Measurements from ENCODE around the gene GSX1. TPM values are rescaled to one million over a fixed set of nuclear protein-coding genes. Genes with fewer than 3 reads are reported as not detected.
A peak's percentile ranks its signal among the peaks of the same experiment; 100 is the strongest.

The GSX1 gene
- polyA plus RNA-seq, 3 donors from 2014 or later: not detected

DNA sequence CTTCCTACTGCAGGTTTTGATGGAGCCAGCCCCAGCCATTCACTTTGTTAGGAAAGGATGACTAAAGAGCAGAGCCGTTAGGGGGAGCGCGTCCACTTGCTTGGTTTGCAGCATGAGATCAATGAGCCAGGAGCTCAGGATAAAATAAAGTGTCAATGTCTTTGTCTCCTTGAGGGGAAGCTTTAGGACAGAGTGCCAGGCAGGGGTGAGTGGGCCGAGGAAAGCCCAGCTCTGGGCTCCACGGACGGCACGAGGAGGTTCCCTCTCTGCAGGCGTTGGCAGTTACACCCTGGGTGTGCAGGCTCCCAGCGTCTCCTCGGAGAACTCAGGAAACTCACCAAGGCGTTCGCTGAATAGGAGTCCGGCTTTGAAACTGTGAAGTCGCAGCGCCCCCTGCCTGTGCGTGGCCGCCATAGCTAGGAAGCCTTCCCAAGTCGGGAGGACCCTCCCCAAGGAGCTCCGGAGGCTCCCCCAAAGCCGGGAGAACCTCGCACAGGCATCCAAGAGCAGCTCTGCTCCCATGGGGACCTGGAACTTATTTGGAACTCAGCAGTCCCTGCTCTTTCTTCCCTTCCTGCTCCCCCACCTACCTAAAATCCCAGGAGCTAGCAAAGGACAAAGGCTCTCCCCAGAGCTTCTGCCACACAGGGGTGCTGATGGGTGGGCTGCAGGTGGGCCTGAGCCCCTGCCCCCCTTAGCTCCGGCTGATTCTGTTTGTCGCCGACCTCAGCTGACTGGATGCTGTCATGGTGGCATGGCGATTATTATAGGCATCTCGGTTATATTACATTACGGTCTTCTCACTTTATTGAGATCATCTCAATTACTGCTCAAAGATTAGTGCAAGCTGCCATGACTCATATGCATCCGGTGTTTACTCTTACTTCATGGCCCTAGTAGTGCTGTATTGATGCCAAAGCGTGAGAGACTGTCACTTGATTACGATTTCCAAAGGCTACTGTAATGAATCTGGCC is 34.4 kb downstream of the GSX1 start:
- Mint-ChIP-seq H3K4me3 (peak overlapping the region in 1 of 5 donors; percentile 6), H3K27me3 (ENCODE audit: low read depth in 3 of 3) (peaks cover 12 to 26% (median 12%) of the 10 kb centered on the region in 3 donors), H3K36me3 (no peaks in the 10 kb centered on the region), H3K9me3 (peaks cover 0 to 2% (median 0%) of the 10 kb centered on the region in 6 donors), H3K27ac (no peak overlapping the region), H3K4me1 (peaks cover 4 to 22% of the 10 kb centered on the region in 2 donors)
- DNase-seq: peak; percentile 46 to 51 (median 47)

DNA sequence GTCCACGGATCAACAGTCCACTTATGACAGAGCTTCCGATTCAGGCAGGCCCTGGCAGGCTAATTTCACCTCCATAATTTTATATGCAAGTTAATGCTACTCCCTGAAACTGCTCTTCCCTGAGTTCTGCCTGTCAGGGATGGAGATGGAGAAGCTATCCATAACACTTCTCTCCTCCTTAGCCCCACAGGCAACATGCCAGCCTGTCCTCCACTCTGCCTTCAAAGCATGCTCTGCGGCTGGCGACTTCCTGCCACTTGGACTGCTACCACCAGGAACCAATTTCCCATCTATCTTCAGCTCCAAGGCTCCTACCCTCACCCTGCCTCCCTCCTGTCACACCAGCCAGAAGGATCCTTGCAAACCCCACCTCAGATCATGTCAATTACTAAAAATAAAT is 35.4 kb downstream of the GSX1 start:
- no peaks in the 10 kb centered on the region for H3K36me3 Mint-ChIP-seq
- H3K27me3 Mint-ChIP-seq (ENCODE audit: low read depth in 3 of 3): peaks cover 12 to 20% (median 12%) of the 10 kb centered on the region in 3 donors
- DNase-seq: no peak
- peaks cover 0 to 2% (median 0%) of the 10 kb centered on the region in 6 donors for H3K9me3 Mint-ChIP-seq
- H3K4me1 Mint-ChIP-seq: peaks cover 4 to 22% of the 10 kb centered on the region in 2 donors
- no peak overlapping the region for H3K4me3 Mint-ChIP-seq
- H3K27ac Mint-ChIP-seq: no peak overlapping the region

DNA sequence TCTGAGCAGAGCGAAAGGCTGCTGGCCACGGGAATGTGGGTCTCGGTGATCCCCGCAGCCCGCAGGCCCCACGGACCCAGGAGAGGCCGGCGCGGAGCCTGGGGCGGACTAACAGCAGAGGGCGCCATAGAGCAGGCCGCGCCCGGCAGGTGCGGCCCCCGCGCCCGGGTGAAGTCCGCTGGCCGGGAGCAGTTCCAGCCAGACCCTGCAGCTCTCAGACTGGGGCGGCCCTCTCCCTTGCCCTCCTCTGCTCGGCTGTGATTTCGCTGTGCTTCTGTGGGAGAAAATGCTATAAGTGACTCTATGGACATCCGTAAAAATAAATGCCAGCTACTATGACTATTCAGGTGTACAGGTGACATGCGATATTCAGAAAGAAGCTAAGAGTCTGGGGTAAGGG is 37.7 kb downstream of the GSX1 start:
- H3K4me3 Mint-ChIP-seq: peak overlapping the region in 4 of 5 donors; percentile 23 to 58 (median 34)

DNA sequence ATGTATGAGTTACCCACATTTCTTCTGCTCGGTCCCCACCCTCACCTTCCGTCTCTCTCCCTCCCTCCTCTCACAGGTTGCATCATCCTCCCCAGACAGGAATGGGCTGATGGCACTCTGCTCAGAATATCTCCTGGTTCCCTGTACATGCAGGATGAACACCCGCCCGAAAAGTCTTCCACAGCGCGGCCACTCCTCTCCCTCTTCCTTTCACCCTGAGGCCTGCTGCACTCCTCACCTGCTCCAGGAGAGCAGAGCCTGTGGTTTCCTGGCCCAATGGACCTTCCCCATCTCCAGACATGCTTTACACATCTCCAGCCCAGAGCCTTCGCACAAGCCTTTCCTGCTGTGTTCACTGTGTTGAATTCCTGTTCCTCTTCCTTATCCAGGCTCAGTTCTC is 40.9 kb downstream of the GSX1 start:
- Mint-ChIP-seq H3K4me1 (peaks cover 0 to 22% of the 10 kb centered on the region in 2 donors), H3K4me3 (no peak overlapping the region), H3K27ac (no peak overlapping the region), H3K27me3 (ENCODE audit: low read depth in 3 of 3) (peaks cover 5 to 19% (median 11%) of the 10 kb centered on the region in 3 donors), H3K9me3 (no peaks in the 10 kb centered on the region), H3K36me3 (no peaks in the 10 kb centered on the region)
- DNase-seq: no peak

More for the DNA sequence above, 37.7 kb downstream of the GSX1 start:
- H3K9me3 Mint-ChIP-seq: peaks cover 0 to 2% (median 0%) of the 10 kb centered on the region in 6 donors
- peaks cover 10 to 17% (median 12%) of the 10 kb centered on the region in 3 donors for H3K27me3 Mint-ChIP-seq (ENCODE audit: low read depth in 3 of 3)
- peak; percentile 43 to 54 (median 51) for DNase-seq
- H3K36me3 Mint-ChIP-seq: no peaks in the 10 kb centered on the region
- H3K4me1 Mint-ChIP-seq: peaks cover 4 to 22% of the 10 kb centered on the region in 2 donors
- no peak overlapping the region for H3K27ac Mint-ChIP-seq

DNA sequence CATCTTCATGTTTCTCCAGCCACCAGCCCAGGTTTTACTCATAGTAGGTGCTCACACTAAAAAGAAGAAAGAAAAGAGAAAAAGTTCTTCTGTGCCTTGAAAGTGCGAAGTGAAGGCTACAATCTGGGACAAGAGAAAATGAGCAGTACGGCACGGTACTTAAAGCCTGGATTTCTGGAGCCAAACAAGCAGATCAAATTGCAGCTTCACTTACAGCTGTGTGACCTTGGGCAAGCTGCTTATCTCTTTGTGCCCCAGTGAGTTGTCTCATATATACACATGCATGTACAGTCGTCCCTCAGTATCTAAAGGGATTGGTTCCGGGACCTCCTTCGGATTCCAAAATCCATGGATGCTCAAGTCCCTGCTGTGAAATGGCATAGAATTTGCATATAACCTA is 41.8 kb downstream of the GSX1 start:
- H3K9me3 Mint-ChIP-seq: no peaks in the 10 kb centered on the region
- H3K36me3 Mint-ChIP-seq: no peaks in the 10 kb centered on the region
- H3K4me3 Mint-ChIP-seq: no peak overlapping the region
- H3K4me1 Mint-ChIP-seq: peaks cover 0 to 16% of the 10 kb centered on the region in 2 donors
- peaks cover 8 to 23% (median 11%) of the 10 kb centered on the region in 3 donors for H3K27me3 Mint-ChIP-seq (ENCODE audit: low read depth in 3 of 3)
- no peak overlapping the region for H3K27ac Mint-ChIP-seq
- DNase-seq: no peak

DNA sequence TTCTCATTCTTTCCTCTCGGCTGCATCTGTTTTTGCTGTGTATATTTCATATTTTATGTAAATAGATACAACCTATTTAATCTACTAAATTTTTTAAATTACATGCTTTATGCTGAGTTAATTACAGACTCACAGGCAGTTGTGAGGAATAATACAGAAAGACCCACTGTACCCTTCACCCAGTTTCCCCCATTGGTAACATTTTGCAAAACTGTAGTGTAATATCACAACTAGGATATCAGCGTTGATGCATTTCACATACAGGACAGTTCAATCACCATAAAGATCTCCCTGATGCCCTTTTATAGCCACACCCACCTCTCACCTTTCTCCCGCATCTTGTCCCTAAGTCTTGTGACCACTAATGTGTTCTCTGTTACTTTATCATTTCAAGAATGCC is 43.5 kb downstream of the GSX1 start:
- no peak overlapping the region for H3K4me3 Mint-ChIP-seq
- H3K27me3 Mint-ChIP-seq (ENCODE audit: low read depth in 3 of 3): peaks cover 6 to 14% (median 8%) of the 10 kb centered on the region in 3 donors
- DNase-seq: no peak
- H3K9me3 Mint-ChIP-seq: no peaks in the 10 kb centered on the region
- no peaks in the 10 kb centered on the region for H3K36me3 Mint-ChIP-seq
- H3K27ac Mint-ChIP-seq: no peak overlapping the region
- H3K4me1 Mint-ChIP-seq: no peaks in the 10 kb centered on the region

DNA sequence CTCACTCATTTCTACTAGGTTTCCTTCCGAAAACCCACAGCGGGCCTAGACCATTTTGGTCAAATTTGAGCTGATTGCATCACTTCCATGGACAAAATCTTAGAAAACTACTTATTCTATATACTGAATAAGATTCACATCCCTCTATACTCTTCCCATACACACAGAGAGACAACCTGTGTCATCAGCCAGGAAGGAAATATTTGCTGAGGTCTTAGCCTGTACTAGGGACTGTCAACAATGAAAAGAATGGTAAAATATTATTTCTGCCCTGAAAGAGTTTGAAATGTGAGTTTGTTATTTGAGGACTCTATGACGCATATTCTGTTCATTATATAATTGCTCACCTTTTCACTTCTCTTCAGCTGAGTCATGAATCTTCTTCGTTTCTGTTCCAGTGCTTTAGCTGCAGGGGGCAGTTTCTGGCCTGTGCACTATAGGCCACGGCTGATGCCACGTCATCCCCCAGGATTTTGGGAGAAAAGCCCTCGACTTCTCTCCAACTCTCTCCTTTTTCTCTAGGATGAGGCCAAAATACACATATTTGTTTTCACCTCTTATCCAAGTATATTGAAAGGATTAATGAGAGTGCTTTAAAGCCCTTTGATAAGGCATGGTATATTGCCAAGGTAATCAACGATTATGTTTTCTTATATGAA is 47.7 kb downstream of the GSX1 start:
- peaks cover 6 to 12% (median 8%) of the 10 kb centered on the region in 3 donors for H3K27me3 Mint-ChIP-seq (ENCODE audit: low read depth in 3 of 3)
- DNase-seq: no peak
- no peak overlapping the region for H3K27ac Mint-ChIP-seq
- H3K36me3 Mint-ChIP-seq: no peaks in the 10 kb centered on the region
- no peaks in the 10 kb centered on the region for H3K9me3 Mint-ChIP-seq
- H3K4me1 Mint-ChIP-seq: no peaks in the 10 kb centered on the region
- no peak overlapping the region for H3K4me3 Mint-ChIP-seq

DNA sequence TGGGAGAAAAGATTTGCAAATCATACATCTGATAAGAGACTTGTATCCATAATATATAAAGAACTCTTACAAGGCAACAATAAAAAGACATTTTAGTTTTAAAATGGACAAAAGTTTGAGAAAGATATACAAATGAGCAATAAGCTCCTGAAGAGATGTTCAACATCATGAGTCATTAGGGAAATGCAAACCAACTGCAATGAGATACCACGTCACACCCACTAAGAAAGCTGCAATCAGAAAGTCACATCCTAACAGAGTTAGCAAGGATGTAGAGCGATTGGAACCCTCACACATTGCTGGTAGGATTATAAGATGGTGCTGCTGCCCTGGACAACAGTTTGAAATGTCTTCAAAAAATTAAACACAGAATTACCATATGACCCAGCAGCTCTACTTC is 50.3 kb downstream of the GSX1 start:
- Mint-ChIP-seq H3K36me3 (no peaks in the 10 kb centered on the region), H3K27me3 (ENCODE audit: low read depth in 3 of 3) (peaks cover 5 to 12% (median 7%) of the 10 kb centered on the region in 3 donors), H3K4me3 (no peak overlapping the region), H3K4me1 (no peaks in the 10 kb centered on the region), H3K9me3 (peaks cover 0 to 2% (median 0%) of the 10 kb centered on the region in 6 donors), H3K27ac (no peak overlapping the region)
- no peak for DNase-seq

Other genes with a start within 250 kb of the GSX1 start
- gene LNX2, start 172.0 kb upstream of the GSX1 start, polyA plus RNA-seq: 1 to 10 TPM; 1.5 to 4.0 (median 2.8) TPM
- 100 to 1,000 TPM in 1 of 3 donors, 10 to 100 TPM in 2; 66.9 to 109 (median 87.7) TPM for gene POLR1D, start 170.6 kb upstream of the GSX1 start, polyA plus RNA-seq
- not detected for gene PDX1, start 127.5 kb downstream of the GSX1 start, polyA plus RNA-seq
- gene CDX2, start 176.8 kb downstream of the GSX1 start, polyA plus RNA-seq: not detected
- gene URAD, start 196.2 kb downstream of the GSX1 start, polyA plus RNA-seq: not detected